SK-N-SH (cell line): Measurements from ENCODE around the gene COX5A. TPM values are rescaled to one million over a fixed set of nuclear protein-coding genes. Genes with fewer than 3 reads are reported as not detected.

ENCODE experiments used
- CTCF ChIA-PET: fragments of 300-600, 350-600 bp; formaldehyde crosslinking; extraction: SDS; loops from one replicate; lab custom pipeline; 2021; lab: Yijun Ruan, JAX
- POLR2A ChIA-PET: fragments of 350-600 bp; sonication (Branson Sonifier 250); formaldehyde crosslinking; extraction: SDS; loops from one replicate; lab custom pipeline; 2020; ENCODE audit warnings: antibody characterized with exemption, inconsistent platforms; lab: Yijun Ruan, JAX
- DNase-seq: peaks from one replicate; pipeline ENCODE4 v3.0.0; 2012
- H2AFZ ChIP-seq: fragments of 200-600 bp; sonication (generic); 2 replicates; pipeline ENCODE4 v1.8.1; 2016; ENCODE audit warnings: antibody characterized with exemption, mild to moderate bottlenecking, low read depth
- H3F3A ChIP-seq: fragments of 200-600 bp; sonication (generic); replicated peaks from 2 replicates; pipeline ENCODE3; 2016; ENCODE audit warnings: antibody characterized with exemption, mild to moderate bottlenecking; ENCODE audit not compliant: insufficient read depth
- H3K27ac ChIP-seq, 2 experiments: fragments of 200-500 bp in 1 of 2; fragments of 200-600 bp in 1 of 2; sonication (Bioruptor generic) in 1 of 2; sonication (generic), shearing (Covaris generic) in 1 of 2; 2 replicates each; pipeline versions ENCODE4 v1.5.1 to v1.6.1; 2014 to 2016; ENCODE audit warnings: low read depth in 2 of 2, inconsistent platforms in 1 of 2, low read length in 1 of 2, mild to moderate bottlenecking in 1 of 2, mixed read lengths in 1 of 2
- H3K27me3 ChIP-seq: fragments of 200-600 bp; sonication (generic), shearing (Covaris generic); 2 replicates; pipeline ENCODE4 v1.6.1; 2016; ENCODE audit warnings: mixed run types; ENCODE audit not compliant: insufficient read depth
- H3K36me3 ChIP-seq, 2 experiments: fragments of 200-500 bp in 1 of 2; fragments of 200-600 bp in 1 of 2; sonication (Bioruptor generic) in 1 of 2; sonication (generic) in 1 of 2; replicated peaks in 1 of 2; 2 replicates each; pipeline versions ENCODE3 to v1.5.1; 2014 to 2016; ENCODE audit warnings: low read length in 1 of 2, mild to moderate bottlenecking in 1 of 2; ENCODE audit not compliant: insufficient read depth in 2 of 2, control insufficient read depth in 1 of 2
- H3K4me1 ChIP-seq, 2 experiments: fragments of 200-500 bp in 1 of 2; fragments of 200-600 bp in 1 of 2; sonication (Bioruptor generic) in 1 of 2; sonication (generic), shearing (Covaris generic) in 1 of 2; 2 replicates each; pipeline versions ENCODE4 v1.5.1 to v1.6.1; 2014 to 2016; ENCODE audit warnings: low read depth in 1 of 2, low read length in 1 of 2, mixed run types in 1 of 2; ENCODE audit not compliant: insufficient read depth in 2 of 2, control insufficient read depth in 1 of 2
- H3K4me2 ChIP-seq: fragments of 200-600 bp; sonication (generic), shearing (Covaris generic); 2 replicates; pipeline ENCODE4 v1.6.1; 2017; ENCODE audit warnings: mixed run types
- H3K4me3 ChIP-seq, 2 experiments: fragments of 200-500 bp in 1 of 2; fragments of 200-600 bp in 1 of 2; sonication (Bioruptor generic) in 1 of 2; sonication (generic), shearing (Covaris generic) in 1 of 2; 2 replicates each; pipeline versions ENCODE4 v1.5.1 to v1.8.1; 2014 to 2016; ENCODE audit warnings: low read depth in 2 of 2, inconsistent platforms in 1 of 2, low read length in 1 of 2, mild to moderate bottlenecking in 1 of 2, mixed read lengths in 1 of 2, moderate library complexity in 1 of 2
- H3K79me2 ChIP-seq: fragments of 200-600 bp; sonication (generic); 2 replicates; pipeline ENCODE4 v1.8.1; 2017; ENCODE audit warnings: mild to moderate bottlenecking; ENCODE audit not compliant: insufficient read depth
- H3K9ac ChIP-seq: fragments of 200-600 bp; sonication (generic); 2 replicates; pipeline ENCODE4 v1.6.1; 2017; ENCODE audit warnings: mixed run types
- H3K9me2 ChIP-seq: fragments of 200-600 bp; sonication (generic); 2 replicates; pipeline ENCODE4 v1.6.1; 2017; ENCODE audit warnings: mixed run types
- H3K9me3 ChIP-seq: fragments of 200-600 bp; sonication (generic); 2 replicates; pipeline ENCODE4 v1.6.1; 2017; ENCODE audit warnings: mixed run types, mild to moderate bottlenecking, moderate library complexity
- H4K20me1 ChIP-seq: fragments of 200-600 bp; sonication (generic); 2 replicates; pipeline ENCODE4 v1.6.1; 2017; ENCODE audit warnings: mild to moderate bottlenecking, mixed run types; ENCODE audit not compliant: insufficient read depth
- CHD2 ChIP-seq: fragments of 150-350 bp; IDR thresholded peaks from 2 replicates; pipeline ENCODE4 v1.6.1; 2018; ENCODE audit warnings: low read length; ENCODE audit not compliant: partially characterized antibody
- CTCF ChIP-seq: fragments of 200-600 bp; sonication (generic); IDR thresholded peaks from 2 replicates; pipeline ENCODE4 v1.6.1; 2017; ENCODE audit warnings: antibody characterized with exemption, mild to moderate bottlenecking, moderate library complexity
- ELF1 ChIP-seq: IDR thresholded peaks from 2 replicates; pipeline ENCODE4 v1.4.0; 2012
- GABPA ChIP-seq: IDR thresholded peaks from 2 replicates; pipeline ENCODE4 v1.4.0; 2012; ENCODE audit warnings: low read depth, mild to moderate bottlenecking
- NFIC ChIP-seq: IDR thresholded peaks from 2 replicates; pipeline ENCODE4 v1.4.0; 2012; ENCODE audit warnings: borderline replicate concordance
- PBX3 ChIP-seq: IDR thresholded peaks from 2 replicates; pipeline ENCODE4; 2012
- RAD21 ChIP-seq: IDR thresholded peaks from 2 replicates; pipeline ENCODE4 v1.6.1; 2012; ENCODE audit warnings: mild to moderate bottlenecking, low read length
- RCOR1 ChIP-seq: fragments of 150-350 bp; IDR thresholded peaks from 2 replicates; pipeline ENCODE4 v1.6.1; 2017; ENCODE audit warnings: antibody characterized with exemption, low read length
- RFX5 ChIP-seq: IDR thresholded peaks from 2 replicates; pipeline ENCODE4 v1.6.1; 2012; ENCODE audit warnings: mild to moderate bottlenecking, improper control_type of control experiment, low read length
- RXRA ChIP-seq: IDR thresholded peaks from 2 replicates; pipeline ENCODE4 v1.4.0; 2012; ENCODE audit warnings: low read depth, mild to moderate bottlenecking, borderline replicate concordance
- SMC3 ChIP-seq: IDR thresholded peaks from 2 replicates; pipeline ENCODE4 v1.6.1; 2012; ENCODE audit warnings: low read depth, low read length, improper control_type of control experiment
- TCF12 ChIP-seq: IDR thresholded peaks from 2 replicates; pipeline ENCODE4 v1.4.0; 2012
- TEAD4 ChIP-seq: IDR thresholded peaks from 2 replicates; pipeline ENCODE4 v1.4.0; 2012; ENCODE audit warnings: mild to moderate bottlenecking, borderline replicate concordance; ENCODE audit not compliant: insufficient read depth
- USF1 ChIP-seq: IDR thresholded peaks from 2 replicates; pipeline ENCODE4 v1.4.0; 2012; ENCODE audit warnings: low read depth, borderline replicate concordance
- YY1 ChIP-seq: IDR thresholded peaks from 2 replicates; pipeline ENCODE4 v1.4.0; 2012; ENCODE audit warnings: low read depth, mild to moderate bottlenecking
- WGBS: methylation state at CpG from one replicate; pipeline ENCODE4 v1.1.6; 2017; ENCODE audit warnings: low lambda C conversion rate; 5-methylcytosine and 5-hydroxymethylcytosine counted together
- polyA plus RNA-seq, 3 experiments: library from polyadenylated mRNA; depleted of rRNA; stranded (reverse); fragments of >200 nt; gene quantifications; 2 replicates each; pipeline ENCODE4 v1.2.3, GENCODE V29; 2012
- TF ChIP-seq, protein P1 (sequence below): fragments of 150-350 bp; IDR thresholded peaks from 2 replicates; pipeline ENCODE4 v1.6.1; 2017; ENCODE audit warnings: antibody characterized with exemption, low read length, low read depth, borderline replicate concordance
- TF ChIP-seq, protein P2 (sequence below): IDR thresholded peaks from 2 replicates; pipeline ENCODE4 v1.4.0; 2012; ENCODE audit warnings: low read depth

COX5A gene
- polyA plus RNA-seq, 1 of the 3 experiments (the other 2 are of a cell fraction), result 158 TPM

- no peak overlapping the region for H3K4me2 ChIP-seq
- no peaks in the 10 kb centered on the region for H3K9me2 ChIP-seq
- H3K9me3 ChIP-seq, result no peaks in the 10 kb centered on the region
- H3K36me3 ChIP-seq, result no peaks in the 10 kb centered on the region
- no peak overlapping the region for H3K27ac ChIP-seq
- 35% methylated on average over 17 of the region's 28 CpGs for WGBS
- TF ChIP-seq, protein P1, sequence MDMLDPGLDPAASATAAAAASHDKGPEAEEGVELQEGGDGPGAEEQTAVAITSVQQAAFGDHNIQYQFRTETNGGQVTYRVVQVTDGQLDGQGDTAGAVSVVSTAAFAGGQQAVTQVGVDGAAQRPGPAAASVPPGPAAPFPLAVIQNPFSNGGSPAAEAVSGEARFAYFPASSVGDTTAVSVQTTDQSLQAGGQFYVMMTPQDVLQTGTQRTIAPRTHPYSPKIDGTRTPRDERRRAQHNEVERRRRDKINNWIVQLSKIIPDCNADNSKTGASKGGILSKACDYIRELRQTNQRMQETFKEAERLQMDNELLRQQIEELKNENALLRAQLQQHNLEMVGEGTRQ, result no peak
- TF ChIP-seq RXRA (no peak), CHD2 (no peak), PBX3 (no peak), SMC3 (no peak)
- TF ChIP-seq, protein P2, sequence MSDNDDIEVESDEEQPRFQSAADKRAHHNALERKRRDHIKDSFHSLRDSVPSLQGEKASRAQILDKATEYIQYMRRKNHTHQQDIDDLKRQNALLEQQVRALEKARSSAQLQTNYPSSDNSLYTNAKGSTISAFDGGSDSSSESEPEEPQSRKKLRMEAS, result no peak
- H3K4me1 ChIP-seq, result peaks cover 0 to 48% of the 10 kb centered on the region in 2 experiments; a peak in 1 of 4 replicates
- peak; percentile 62 for DNase-seq
- no peaks in the 10 kb centered on the region for H3F3A ChIP-seq
- no peaks in the 10 kb centered on the region; the same call in 1 of the 2 replicates for H3K27me3 ChIP-seq
- H2AFZ ChIP-seq, result 0 out of 2 replicates have a peak overlapping the region, but pooled peaks have one; percentile 19
- ChIA-PET CTCF (interaction anchor here (0.7 to 1.9 kb wide), 5 partner anchors 8 to 190 kb away, joined by 3 to 5 read pairs (median 3); no protein-coding TSS in a partner anchor), POLR2A (interaction anchor here (1.1 to 5.5 kb wide), 2 partner anchors 13 to 37 kb away, joined by 5 to 47 read pairs; partner anchors contain the start of gene SCAMP5)
- no peak overlapping the region for H3K4me3 ChIP-seq
- no peaks in the 10 kb centered on the region for H3K79me2 ChIP-seq
- H4K20me1 ChIP-seq, result no peaks in the 10 kb centered on the region
- no peak overlapping the region for H3K9ac ChIP-seq
Observed at GRCh38 chr15:74958320-74958907, 20.5 kb upstream of the COX5A start.

DNA sequence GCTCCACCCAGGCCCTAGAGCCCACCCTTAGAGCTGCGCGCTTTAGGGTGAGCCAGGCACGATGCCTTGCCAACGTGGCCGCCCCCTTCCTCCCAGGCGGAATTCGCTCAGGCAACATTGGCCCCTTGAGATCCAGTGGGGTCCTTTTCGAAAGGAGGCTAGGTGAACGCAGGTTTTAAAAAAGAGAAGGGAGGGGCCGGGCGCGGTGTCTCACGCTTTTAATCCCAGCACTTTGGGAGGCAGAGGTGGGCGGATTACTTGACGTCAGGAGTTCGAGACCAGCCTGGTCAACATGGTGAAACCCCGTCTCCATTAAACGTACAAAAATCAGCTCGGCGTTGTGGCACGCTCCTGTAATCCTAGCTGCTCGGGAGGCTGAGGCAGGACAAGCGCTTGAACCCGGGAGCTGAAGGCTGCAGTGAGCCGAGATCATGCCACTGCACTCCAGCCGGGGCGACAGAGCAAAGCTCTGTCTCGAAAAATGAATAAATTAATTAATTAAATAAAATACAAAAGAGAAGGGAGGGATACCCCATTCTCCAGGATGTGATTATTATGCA, 19.7 kb upstream of the COX5A start:
- Histone ChIP-seq H3K79me2 (no peaks in the 10 kb centered on the region), H3K4me2 (peak overlapping the region; percentile 90), H3K9me2 (no peaks in the 10 kb centered on the region), H2AFZ (peak overlapping the region; percentile 96; the same call in 1 of the 2 replicates), H3K27ac (peak overlapping the region in 1 of 2 experiments; percentile 98; a peak in 1 of 4 replicates), H3K4me1 (peaks cover 0 to 42% of the 10 kb centered on the region in 2 experiments; a peak in 1 of 4 replicates), H4K20me1 (no peaks in the 10 kb centered on the region), H3K9me3 (no peaks in the 10 kb centered on the region), H3K4me3 (peak overlapping the region; percentile 54 to 64), H3K36me3 (no peaks in the 10 kb centered on the region), H3K9ac (peak overlapping the region; percentile 54; the same call in 1 of the 2 replicates), H3K27me3 (no peaks in the 10 kb centered on the region; the same call in 1 of the 2 replicates), H3F3A (no peaks in the 10 kb centered on the region)
- 37% methylated on average over 28 of the region's 28 CpGs for WGBS
- ChIA-PET POLR2A (interaction anchor here (0.7 to 5.5 kb wide), 10 partner anchors 14 to 346 kb away, joined by 3 to 47 read pairs (median 5); partner anchors contain the start of genes COX5A, PPCDC and SCAMP5), CTCF (interaction anchor here (0.6 to 5.6 kb wide), 15 partner anchors 16 to 326 kb away, joined by 3 to 36 read pairs (median 4); partner anchors contain the start of genes COX5A, SCAMP5 and ULK3)
- DNase-seq, result no peak
- TF ChIP-seq TEAD4 (no peak), CHD2 (no peak), RXRA (no peak), RCOR1 (no peak), RAD21 (no peak), CTCF (no peak), YY1 (no peak), ELF1 (no peak), TCF12 (no peak), RFX5 (no peak), USF1 (no peak), NFIC (no peak), GABPA (no peak)
- TF ChIP-seq, protein P1, result no peak
